ENCODE measurements around the gene PPL.

- TF ChIP-seq CTCF (IDR thresholded peaks at IDR 0.05) (no peak), POLR2A (IDR thresholded peaks at IDR 0.05) (no peak)
These were observed 7.7 kb upstream of the PPL start for GRCh38 chr16:4944333-4945281.

Data from tibial nerve (tissue), 3 donors.